ENCODE measurements around the gene CFAP65.

The CFAP65 gene, protein sequence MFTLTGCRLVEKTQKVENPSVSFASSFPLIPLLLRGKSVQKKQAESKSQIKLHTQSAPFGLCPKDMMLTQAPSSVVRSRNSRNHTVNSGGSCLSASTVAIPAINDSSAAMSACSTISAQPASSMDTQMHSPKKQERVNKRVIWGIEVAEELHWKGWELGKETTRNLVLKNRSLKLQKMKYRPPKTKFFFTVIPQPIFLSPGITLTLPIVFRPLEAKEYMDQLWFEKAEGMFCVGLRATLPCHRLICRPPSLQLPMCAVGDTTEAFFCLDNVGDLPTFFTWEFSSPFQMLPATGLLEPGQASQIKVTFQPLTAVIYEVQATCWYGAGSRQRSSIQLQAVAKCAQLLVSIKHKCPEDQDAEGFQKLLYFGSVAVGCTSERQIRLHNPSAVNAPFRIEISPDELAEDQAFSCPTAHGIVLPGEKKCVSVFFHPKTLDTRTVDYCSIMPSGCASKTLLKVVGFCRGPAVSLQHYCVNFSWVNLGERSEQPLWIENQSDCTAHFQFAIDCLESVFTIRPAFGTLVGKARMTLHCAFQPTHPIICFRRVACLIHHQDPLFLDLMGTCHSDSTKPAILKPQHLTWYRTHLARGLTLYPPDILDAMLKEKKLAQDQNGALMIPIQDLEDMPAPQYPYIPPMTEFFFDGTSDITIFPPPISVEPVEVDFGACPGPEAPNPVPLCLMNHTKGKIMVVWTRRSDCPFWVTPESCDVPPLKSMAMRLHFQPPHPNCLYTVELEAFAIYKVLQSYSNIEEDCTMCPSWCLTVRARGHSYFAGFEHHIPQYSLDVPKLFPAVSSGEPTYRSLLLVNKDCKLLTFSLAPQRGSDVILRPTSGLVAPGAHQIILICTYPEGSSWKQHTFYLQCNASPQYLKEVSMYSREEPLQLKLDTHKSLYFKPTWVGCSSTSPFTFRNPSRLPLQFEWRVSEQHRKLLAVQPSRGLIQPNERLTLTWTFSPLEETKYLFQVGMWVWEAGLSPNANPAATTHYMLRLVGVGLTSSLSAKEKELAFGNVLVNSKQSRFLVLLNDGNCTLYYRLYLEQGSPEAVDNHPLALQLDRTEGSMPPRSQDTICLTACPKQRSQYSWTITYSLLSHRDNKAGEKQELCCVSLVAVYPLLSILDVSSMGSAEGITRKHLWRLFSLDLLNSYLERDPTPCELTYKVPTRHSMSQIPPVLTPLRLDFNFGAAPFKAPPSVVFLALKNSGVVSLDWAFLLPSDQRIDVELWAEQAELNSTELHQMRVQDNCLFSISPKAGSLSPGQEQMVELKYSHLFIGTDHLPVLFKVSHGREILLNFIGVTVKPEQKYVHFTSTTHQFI (N-terminal part only)

DNA sequence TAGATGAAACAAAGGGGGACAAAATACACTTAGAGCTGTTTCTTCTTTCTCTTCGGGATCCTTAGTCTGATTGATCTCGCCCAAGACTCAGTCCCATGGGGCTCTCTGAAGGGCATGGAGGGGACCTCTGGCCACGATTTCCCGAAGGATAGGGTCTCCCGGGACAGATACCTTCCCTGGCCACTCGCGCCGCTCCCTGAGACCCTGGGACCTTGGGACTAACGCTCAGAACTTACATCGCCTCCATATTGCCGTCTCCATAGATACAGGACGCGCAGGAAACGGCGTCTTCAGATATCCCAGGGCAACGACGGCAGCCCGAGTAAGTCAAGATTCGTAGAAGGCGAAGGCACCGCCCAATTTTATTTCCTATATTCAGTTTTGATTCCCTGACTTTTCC, at the start of gene CFAP65:
TSS of gene CFAP65 (minus strand) at position 265 of the 400 bp plus-strand sequence. CDS start 2,468 bp downstream, outside the sequence.
- DNase-seq, result no peak

- DNase-seq, result no peak
Observed at GRCh38 chr2:219090436-219091299, 49.4 kb upstream of the CFAP65 start.

GRCh38 chr2:219089330-219089729, 48.0 kb upstream of the CFAP65 start:
- DNase-seq, result no peak

DNA sequence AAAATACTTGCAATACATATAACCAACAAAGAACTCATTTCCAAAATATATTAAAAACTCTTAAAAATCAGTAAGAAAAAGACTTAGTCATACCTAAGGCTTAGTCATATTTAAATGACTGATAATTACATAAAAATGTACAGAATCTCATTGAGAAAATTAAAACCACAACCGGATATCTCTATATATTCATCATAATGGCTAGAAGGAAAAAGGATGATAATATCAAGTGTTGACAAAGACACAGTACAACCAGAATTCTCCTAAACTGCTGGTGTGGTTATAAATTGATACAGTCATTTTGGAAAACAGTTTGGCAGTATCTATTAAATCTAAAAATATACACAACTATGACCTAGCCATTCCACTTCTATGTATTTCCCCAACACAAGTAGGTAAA, 46.5 kb upstream of the CFAP65 start:
- DNase-seq, result no peak

DNA sequence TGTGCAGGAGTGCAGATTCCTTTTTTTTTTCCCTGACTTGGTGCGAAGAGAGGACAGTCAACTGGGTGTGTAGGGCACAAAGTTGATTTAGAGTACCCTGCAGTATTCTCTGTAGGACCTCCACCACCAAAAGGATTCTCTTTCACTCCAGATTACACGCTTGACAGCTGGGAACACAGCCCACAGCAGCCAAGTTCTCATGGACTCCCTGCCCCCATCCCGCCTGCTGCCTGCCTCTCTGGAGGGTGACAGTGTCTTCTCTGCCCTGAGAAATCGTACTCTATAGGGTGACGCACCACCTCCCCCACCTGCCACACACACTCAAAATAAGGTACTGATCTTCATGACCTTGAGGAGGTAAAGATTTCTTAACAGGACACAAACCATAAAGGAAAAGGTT, 46.0 kb upstream of the CFAP65 start:
- no peak for DNase-seq

GRCh38 chr2:219086196-219086595, 44.9 kb upstream of the CFAP65 start:
- DNase-seq, result no peak

- DNase-seq, result no peak
Observed at GRCh38 chr2:219084791-219085190, 43.5 kb upstream of the CFAP65 start.

GRCh38 chr2:219082332-219082958, 41.1 kb upstream of the CFAP65 start:
- DNase-seq, result no peak

DNA sequence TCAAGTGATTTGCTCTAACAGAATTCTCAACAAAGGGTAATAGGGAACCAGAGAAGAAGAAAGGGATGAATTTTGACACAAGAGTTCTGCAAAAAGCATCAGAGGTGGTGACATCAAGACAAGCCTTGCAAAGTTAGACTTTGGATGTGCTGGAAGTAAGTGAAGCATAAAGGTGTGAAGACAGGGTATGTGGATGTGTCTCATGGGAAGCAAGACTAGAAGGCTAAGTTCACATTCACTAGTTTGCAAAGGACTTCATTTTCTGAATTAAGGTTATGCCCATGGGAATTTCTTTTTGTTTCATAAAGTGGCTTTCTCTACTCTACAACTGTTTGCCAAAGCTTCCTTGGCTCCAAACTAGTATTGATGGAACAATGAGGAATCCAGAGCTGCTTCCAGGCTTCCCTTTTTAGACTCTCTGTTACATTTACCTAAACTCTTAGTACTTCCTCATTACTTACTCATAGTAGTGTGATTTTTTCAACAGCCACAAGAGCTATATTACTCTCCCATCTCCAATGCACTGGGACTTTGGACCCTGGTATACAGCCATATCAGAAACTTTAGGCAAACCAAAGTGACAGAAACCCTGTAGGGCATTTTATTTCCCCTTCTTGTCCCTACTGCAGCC, 40.5 kb upstream of the CFAP65 start:
- DNase-seq, result no peak

DNA sequence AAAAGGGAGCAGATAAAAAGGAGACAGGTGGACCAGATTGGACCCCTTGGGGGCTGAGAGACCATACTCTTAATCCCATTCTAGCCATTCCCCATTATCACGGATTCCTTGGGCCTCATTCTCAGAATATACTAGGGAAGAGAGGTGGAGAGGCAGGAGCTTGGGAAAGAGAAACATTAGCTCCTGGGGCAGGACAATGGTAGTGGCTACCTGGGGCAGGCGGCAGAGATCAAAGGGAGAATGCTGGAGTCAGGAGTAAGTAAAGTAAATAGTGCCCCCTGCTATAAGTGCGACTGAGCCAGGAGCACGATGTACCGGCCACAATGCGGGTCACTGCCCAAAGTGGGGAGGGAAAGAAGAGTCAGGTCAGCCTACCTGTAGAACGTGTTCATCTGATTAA, 39.8 kb upstream of the CFAP65 start:
- no peak for DNase-seq

- no peak for DNase-seq
Observed at GRCh38 chr2:219079417-219079816, 38.1 kb upstream of the CFAP65 start.

DNA sequence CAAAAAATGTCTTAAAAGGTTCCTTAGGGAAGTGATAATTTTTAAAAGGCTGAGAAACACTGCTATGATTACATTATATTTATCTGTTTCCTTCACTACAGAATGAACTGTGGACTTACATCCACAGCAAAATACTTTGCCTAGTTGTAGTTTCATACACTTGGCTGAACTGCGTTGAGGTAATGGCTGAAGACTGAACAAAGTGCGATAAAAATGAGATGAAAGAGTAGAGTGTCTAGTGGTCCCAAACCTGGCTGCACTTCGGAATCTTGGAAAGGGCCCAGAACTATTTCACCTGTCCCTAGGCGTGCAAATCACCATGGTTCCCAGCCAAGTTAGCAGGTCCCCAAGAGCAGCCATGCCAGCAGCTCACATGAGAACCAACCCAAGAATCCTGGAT, 37.6 kb upstream of the CFAP65 start:
- no peak for DNase-seq

GRCh38 chr2:219078126-219078525, 36.8 kb upstream of the CFAP65 start:
- no peak for DNase-seq

- no peak for DNase-seq
Observed at GRCh38 chr2:219076253-219076652, 34.9 kb upstream of the CFAP65 start.

DNA sequence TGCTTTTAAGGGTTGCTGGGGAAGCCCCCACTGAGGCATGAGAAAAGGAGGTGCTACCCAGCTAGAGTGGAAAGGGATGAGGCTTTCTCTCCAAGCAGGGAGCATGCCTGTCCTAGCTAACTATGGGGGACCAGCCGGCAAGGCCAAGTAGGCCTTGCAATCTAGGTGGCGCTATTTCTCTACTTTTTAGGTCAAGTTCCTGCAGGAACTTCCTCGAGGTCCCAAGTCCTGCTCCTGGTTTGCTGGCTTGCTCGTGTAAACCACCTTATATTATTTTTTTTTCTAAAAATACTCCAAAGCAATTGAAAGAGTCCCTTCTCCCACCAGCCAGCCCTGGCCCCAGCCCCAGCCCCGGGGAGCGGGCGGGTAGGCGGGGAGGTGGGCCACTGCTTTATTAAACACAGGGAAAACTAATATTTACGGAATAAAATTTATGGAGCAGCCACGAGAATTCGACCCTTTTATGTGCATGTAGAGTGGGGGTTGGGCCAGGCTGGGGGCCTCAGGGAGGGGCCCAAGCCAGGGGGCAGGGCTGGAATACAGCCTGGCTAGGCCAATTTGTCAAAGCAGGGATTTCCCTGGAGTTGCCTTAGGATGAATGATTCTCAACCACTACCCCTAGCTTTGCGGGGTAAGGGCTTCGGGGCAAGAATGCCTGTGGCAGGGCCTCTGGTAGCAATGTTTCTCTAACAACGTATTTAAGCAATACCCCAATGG, 32.3 kb upstream of the CFAP65 start:
- no peak for DNase-seq

- no peak for DNase-seq
Observed at GRCh38 chr2:219072741-219073250, 31.5 kb upstream of the CFAP65 start.

GRCh38 chr2:219071131-219071816, 30.0 kb upstream of the CFAP65 start:
- no peak for DNase-seq

- DNase-seq, result no peak
Observed at GRCh38 chr2:219065484-219065883, 24.2 kb upstream of the CFAP65 start.

DNA sequence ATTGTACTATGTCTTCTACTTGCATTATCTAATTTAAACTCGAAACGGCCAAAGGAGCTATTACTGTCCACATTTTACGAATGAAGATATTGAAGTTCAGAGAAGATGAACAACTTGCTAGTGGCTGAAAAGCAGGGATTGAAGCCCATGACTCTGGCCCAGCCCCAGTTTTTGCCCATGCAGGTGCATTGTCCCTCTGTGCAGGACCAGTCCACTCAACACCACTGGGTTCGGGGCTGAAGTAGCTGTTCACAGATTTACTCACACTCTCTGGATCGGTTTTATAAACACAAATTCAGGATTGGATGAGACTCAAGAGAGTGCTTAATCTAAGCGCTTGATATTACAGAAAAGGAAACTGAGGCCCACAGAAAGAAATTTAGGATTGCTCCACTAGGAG, 20.8 kb upstream of the CFAP65 start:
- no peak for DNase-seq

All from activated CD4-positive, alpha-beta T cell treated with anti-CD3 and anti-CD28 coated beads, Interleukin-2, amount 50 U/mL, for 4 hours (primary cell).